ENCODE measurements around the gene DOCK1.

DNA sequence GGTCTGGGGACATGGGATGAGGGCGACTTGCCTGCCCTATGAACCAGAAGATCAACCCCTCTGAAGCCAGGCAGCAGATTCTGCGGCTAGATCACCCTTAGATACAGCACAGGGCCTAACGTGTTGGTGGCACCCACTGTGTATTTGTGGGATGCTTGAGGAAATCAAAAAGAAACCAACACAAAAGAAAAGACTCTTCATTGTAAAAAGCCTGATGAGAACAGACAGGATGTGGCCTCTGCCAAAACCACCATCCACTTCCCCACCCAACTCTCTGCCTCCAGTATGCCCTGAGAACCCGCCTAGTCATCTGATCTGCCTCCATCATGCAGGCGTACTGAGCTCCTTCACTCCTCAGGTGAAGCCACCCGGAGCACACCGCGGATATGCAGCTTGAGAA is 388.4 kb downstream of the DOCK1 start:
- TF ChIP-seq EZH2 (optimal IDR thresholded peaks at IDR 0.05; ENCODE audit: low read depth, low read length) (no peak), EZH2phosphoT487 (IDR thresholded peaks at IDR 0.05; ENCODE audit: low read length) (no peak)
- TF ChIP-seq, protein P1, sequence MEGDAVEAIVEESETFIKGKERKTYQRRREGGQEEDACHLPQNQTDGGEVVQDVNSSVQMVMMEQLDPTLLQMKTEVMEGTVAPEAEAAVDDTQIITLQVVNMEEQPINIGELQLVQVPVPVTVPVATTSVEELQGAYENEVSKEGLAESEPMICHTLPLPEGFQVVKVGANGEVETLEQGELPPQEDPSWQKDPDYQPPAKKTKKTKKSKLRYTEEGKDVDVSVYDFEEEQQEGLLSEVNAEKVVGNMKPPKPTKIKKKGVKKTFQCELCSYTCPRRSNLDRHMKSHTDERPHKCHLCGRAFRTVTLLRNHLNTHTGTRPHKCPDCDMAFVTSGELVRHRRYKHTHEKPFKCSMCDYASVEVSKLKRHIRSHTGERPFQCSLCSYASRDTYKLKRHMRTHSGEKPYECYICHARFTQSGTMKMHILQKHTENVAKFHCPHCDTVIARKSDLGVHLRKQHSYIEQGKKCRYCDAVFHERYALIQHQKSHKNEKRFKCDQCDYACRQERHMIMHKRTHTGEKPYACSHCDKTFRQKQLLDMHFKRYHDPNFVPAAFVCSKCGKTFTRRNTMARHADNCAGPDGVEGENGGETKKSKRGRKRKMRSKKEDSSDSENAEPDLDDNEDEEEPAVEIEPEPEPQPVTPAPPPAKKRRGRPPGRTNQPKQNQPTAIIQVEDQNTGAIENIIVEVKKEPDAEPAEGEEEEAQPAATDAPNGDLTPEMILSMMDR (IDR thresholded peaks at IDR 0.05; ENCODE audit: low read length), result no peak

Measured in MM.1S (cell line).